Muscle layer of duodenum (tissue), 2 donors: ENCODE data around the gene NSD1.
A peak's percentile ranks its signal among the peaks of the same experiment; 100 is the strongest.

ENCODE experiments used
- H3K27ac ChIP-seq: one replicate; pipeline ENCODE4 v1.7.0; 2013; ENCODE audit warnings: mild to moderate bottlenecking, low read length
- H3K27me3 ChIP-seq: one replicate; pipeline ENCODE4 v1.7.0; 2013; ENCODE audit warnings: low read depth, mild to moderate bottlenecking, control low read depth, low read length
- H3K36me3 ChIP-seq, 2 donors: one replicate each; pipeline ENCODE4 v1.7.0; 2013; ENCODE audit warnings: low read length in 2 of 2, control low read depth in 1 of 2, mild to moderate bottlenecking in 1 of 2; ENCODE audit not compliant: insufficient read depth in 2 of 2, control insufficient read depth in 1 of 2
- H3K4me1 ChIP-seq, 2 donors: one replicate each; pipeline ENCODE4 v1.7.0; 2013; ENCODE audit warnings: low read length in 2 of 2, mild to moderate bottlenecking in 2 of 2, control low read depth in 1 of 2, moderate library complexity in 1 of 2; ENCODE audit not compliant: insufficient read depth in 2 of 2, control insufficient read depth in 1 of 2
- H3K4me3 ChIP-seq, 2 donors: one replicate each; pipeline ENCODE4 v1.7.0; 2013; ENCODE audit warnings: low read length in 2 of 2, low read depth in 1 of 2, mild to moderate bottlenecking in 1 of 2
- H3K9me3 ChIP-seq, 2 donors: one replicate each; pipeline ENCODE4 v1.7.0; 2013; ENCODE audit warnings: low read length in 2 of 2, control low read depth in 1 of 2, mild to moderate bottlenecking in 1 of 2; ENCODE audit not compliant: control insufficient read depth in 1 of 2
- donor health status: healthy.

Gene NSD1

GRCh38 chr5:177306674-177307543 is 173.3 kb downstream of the NSD1 start:
- H3K4me1 ChIP-seq, result peaks cover 11 to 39% of the 10 kb centered on the region in 2 donors
- no peak overlapping the region for H3K27ac ChIP-seq
- H3K36me3 ChIP-seq, result peaks cover 16 to 30% of the 10 kb centered on the region in 2 donors
- peak overlapping the region in 1 of 2 donors; percentile 37 for H3K4me3 ChIP-seq
- H3K27me3 ChIP-seq, result no peaks in the 10 kb centered on the region
- H3K9me3 ChIP-seq, result no peaks in the 10 kb centered on the region

- no peaks in the 10 kb centered on the region for H3K27me3 ChIP-seq
- peaks cover 5 to 39% of the 10 kb centered on the region in 2 donors for H3K4me1 ChIP-seq
- no peak overlapping the region for H3K27ac ChIP-seq
- peak overlapping the region in 1 of 2 donors; percentile 37 for H3K4me3 ChIP-seq
- no peaks in the 10 kb centered on the region for H3K9me3 ChIP-seq
- H3K36me3 ChIP-seq, result peaks cover 16 to 28% of the 10 kb centered on the region in 2 donors
Measured at GRCh38 chr5:177307544-177308363, 174.2 kb downstream of the NSD1 start.

- Histone ChIP-seq H3K27me3 (no peaks in the 10 kb centered on the region), H3K27ac (no peak overlapping the region), H3K4me1 (peaks cover 5 to 41% of the 10 kb centered on the region in 2 donors), H3K4me3 (no peak overlapping the region), H3K36me3 (peaks cover 16 to 28% of the 10 kb centered on the region in 2 donors), H3K9me3 (no peaks in the 10 kb centered on the region)
Measured at GRCh38 chr5:177308740-177309139, 175.2 kb downstream of the NSD1 start.

GRCh38 chr5:177309351-177310191 is 176.0 kb downstream of the NSD1 start:
- H3K36me3 ChIP-seq, result peaks cover 16 to 28% of the 10 kb centered on the region in 2 donors
- H3K27me3 ChIP-seq, result no peaks in the 10 kb centered on the region
- H3K4me1 ChIP-seq, result peaks cover 0 to 36% of the 10 kb centered on the region in 2 donors
- no peak overlapping the region for H3K27ac ChIP-seq
- H3K4me3 ChIP-seq, result no peak overlapping the region
- H3K9me3 ChIP-seq, result no peaks in the 10 kb centered on the region

- no peaks in the 10 kb centered on the region for H3K27me3 ChIP-seq
- no peaks in the 10 kb centered on the region for H3K9me3 ChIP-seq
- peaks cover 16 to 22% of the 10 kb centered on the region in 2 donors for H3K36me3 ChIP-seq
- peaks cover 0 to 29% of the 10 kb centered on the region in 2 donors for H3K4me1 ChIP-seq
- H3K4me3 ChIP-seq, result no peak overlapping the region
- no peak overlapping the region for H3K27ac ChIP-seq
Measured at GRCh38 chr5:177310332-177310731, 176.8 kb downstream of the NSD1 start.

GRCh38 chr5:177310757-177311391 is 177.3 kb downstream of the NSD1 start:
- Histone ChIP-seq H3K27ac (no peak overlapping the region), H3K36me3 (peaks cover 11 to 17% of the 10 kb centered on the region in 2 donors), H3K4me1 (peaks cover 0 to 25% of the 10 kb centered on the region in 2 donors), H3K27me3 (no peaks in the 10 kb centered on the region), H3K9me3 (no peaks in the 10 kb centered on the region), H3K4me3 (peak overlapping the region; percentile 30 to 77)

- Histone ChIP-seq H3K4me3 (peak overlapping the region; percentile 48 to 77), H3K9me3 (no peaks in the 10 kb centered on the region), H3K27ac (no peak overlapping the region), H3K4me1 (peaks cover 0 to 25% of the 10 kb centered on the region in 2 donors), H3K27me3 (no peaks in the 10 kb centered on the region), H3K36me3 (peaks cover 6 to 12% of the 10 kb centered on the region in 2 donors)
Measured at GRCh38 chr5:177311392-177311722, 177.8 kb downstream of the NSD1 start.

- no peaks in the 10 kb centered on the region for H3K9me3 ChIP-seq
- peaks cover under 1 to 6% of the 10 kb centered on the region in 2 donors for H3K36me3 ChIP-seq
- H3K27me3 ChIP-seq, result no peaks in the 10 kb centered on the region
- peak within 1 kb of the TSS; percentile 8 for H3K27ac ChIP-seq
- H3K4me3 ChIP-seq, result peak within 1 kb of the TSS; percentile 48 to 77
- H3K4me1 ChIP-seq, result peaks cover 0 to 25% of the 10 kb centered on the region in 2 donors
Measured at GRCh38 chr5:177311723-177312648, 178.4 kb downstream of the NSD1 start, which contains the start of gene MXD3. TSS of gene MXD3 (minus strand) at chr5:177311898. CDS start at chr5:177311830, 68 bp downstream.

- no peaks in the 10 kb centered on the region for H3K36me3 ChIP-seq
- H3K4me3 ChIP-seq, result peak overlapping the region in 1 of 2 donors; percentile 77
- peak overlapping the region; percentile 8 for H3K27ac ChIP-seq
- no peaks in the 10 kb centered on the region for H3K9me3 ChIP-seq
- peaks cover 0 to 25% of the 10 kb centered on the region in 2 donors for H3K4me1 ChIP-seq
- no peaks in the 10 kb centered on the region for H3K27me3 ChIP-seq
Measured at GRCh38 chr5:177312649-177313181, 179.1 kb downstream of the NSD1 start.
